ENCODE data around the gene CPD.

GRCh38 chr17:30427611-30428010 is 48.9 kb downstream of the CPD start:
- TF ChIP-seq, protein P1, sequence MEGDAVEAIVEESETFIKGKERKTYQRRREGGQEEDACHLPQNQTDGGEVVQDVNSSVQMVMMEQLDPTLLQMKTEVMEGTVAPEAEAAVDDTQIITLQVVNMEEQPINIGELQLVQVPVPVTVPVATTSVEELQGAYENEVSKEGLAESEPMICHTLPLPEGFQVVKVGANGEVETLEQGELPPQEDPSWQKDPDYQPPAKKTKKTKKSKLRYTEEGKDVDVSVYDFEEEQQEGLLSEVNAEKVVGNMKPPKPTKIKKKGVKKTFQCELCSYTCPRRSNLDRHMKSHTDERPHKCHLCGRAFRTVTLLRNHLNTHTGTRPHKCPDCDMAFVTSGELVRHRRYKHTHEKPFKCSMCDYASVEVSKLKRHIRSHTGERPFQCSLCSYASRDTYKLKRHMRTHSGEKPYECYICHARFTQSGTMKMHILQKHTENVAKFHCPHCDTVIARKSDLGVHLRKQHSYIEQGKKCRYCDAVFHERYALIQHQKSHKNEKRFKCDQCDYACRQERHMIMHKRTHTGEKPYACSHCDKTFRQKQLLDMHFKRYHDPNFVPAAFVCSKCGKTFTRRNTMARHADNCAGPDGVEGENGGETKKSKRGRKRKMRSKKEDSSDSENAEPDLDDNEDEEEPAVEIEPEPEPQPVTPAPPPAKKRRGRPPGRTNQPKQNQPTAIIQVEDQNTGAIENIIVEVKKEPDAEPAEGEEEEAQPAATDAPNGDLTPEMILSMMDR (IDR thresholded peaks at IDR 0.05) = no peak
- no peak for TF ChIP-seq EP300 (IDR thresholded peaks at IDR 0.05)

All from tibial nerve (tissue), 4 donors.